Measurements from ENCODE around the gene FCHO2. TPM values are rescaled to one million over a fixed set of nuclear protein-coding genes. Genes with fewer than 3 reads are reported as not detected.

FCHO2 gene
- total RNA-seq, 3 donors from 2014 or later, result 49.5 to 57.6 (median 56.7) TPM

DNA sequence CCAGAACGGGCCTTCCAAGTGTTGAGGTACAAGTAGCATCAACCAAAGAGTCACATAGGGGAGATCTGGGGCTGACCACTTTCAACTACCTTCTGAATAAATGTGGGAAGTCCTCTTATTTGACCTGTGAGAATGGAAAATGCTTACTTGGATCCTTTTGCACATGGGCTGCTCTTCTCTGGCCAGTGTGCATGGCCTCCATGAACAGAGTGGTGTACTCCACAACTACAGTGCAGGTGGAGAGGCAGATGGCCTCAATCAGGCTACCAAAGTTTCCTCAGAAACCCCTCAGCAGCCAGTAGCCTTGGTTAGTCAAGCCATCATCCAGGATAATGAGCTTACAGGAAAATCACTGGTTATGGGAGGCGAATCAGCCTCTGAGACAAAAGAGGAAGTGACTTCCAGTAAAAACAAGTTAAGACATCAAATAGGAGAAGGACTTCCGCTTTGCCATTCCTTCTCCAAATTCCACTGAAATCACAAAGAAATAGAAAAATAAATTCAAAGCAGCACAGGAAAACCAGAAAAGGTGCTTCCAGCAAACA lies 18.3 kb upstream of the FCHO2 start:
- peaks cover 7% of the 10 kb centered on the region for H3K4me1 ChIP-seq (ENCODE audit: low read depth)
- no peak overlapping the region for H3K4me3 ChIP-seq
- H3K9me3 ChIP-seq, result no peaks in the 10 kb centered on the region
- TF ChIP-seq, protein P1, sequence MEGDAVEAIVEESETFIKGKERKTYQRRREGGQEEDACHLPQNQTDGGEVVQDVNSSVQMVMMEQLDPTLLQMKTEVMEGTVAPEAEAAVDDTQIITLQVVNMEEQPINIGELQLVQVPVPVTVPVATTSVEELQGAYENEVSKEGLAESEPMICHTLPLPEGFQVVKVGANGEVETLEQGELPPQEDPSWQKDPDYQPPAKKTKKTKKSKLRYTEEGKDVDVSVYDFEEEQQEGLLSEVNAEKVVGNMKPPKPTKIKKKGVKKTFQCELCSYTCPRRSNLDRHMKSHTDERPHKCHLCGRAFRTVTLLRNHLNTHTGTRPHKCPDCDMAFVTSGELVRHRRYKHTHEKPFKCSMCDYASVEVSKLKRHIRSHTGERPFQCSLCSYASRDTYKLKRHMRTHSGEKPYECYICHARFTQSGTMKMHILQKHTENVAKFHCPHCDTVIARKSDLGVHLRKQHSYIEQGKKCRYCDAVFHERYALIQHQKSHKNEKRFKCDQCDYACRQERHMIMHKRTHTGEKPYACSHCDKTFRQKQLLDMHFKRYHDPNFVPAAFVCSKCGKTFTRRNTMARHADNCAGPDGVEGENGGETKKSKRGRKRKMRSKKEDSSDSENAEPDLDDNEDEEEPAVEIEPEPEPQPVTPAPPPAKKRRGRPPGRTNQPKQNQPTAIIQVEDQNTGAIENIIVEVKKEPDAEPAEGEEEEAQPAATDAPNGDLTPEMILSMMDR (IDR thresholded peaks at IDR 0.05), result no peak
- intact Hi-C loops (cut with DNase I, micrococcal nuclease), result no loop called here
- ATAC-seq (peak; percentile 59), DNase-seq (no peak)
- H3K36me3 ChIP-seq (ENCODE audit: low read depth), result no peaks in the 10 kb centered on the region

DNA sequence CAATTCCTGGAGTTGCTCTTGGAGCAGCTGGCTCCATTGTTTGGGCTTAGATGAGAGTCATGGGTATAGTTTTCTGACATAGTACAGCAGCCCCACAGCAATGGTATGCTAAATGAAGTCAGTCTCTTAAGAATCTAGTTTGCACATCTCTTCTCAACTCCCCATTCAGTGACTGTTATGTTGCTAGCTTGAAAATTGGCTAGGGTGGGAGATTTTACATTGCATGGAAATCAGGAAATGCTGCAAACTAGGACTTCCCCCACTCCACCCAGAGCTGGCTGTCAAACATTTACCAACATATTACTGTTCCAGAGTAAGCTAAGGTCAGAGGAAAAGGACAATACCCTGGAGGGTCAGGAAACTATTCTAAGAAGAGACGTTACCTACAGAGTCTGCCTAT lies 17.6 kb upstream of the FCHO2 start:
- ATAC-seq (peak; percentile 89), DNase-seq (peak in 1 of 3 donors; percentile 38)
- TF ChIP-seq, protein P1 (IDR thresholded peaks at IDR 0.05), result no peak
- Histone ChIP-seq H3K4me1 (ENCODE audit: low read depth) (peaks cover 7% of the 10 kb centered on the region), H3K36me3 (ENCODE audit: low read depth) (no peaks in the 10 kb centered on the region), H3K4me3 (no peak overlapping the region), H3K9me3 (no peaks in the 10 kb centered on the region)
- intact Hi-C loops (cut with DNase I, micrococcal nuclease), result no loop called here

DNA sequence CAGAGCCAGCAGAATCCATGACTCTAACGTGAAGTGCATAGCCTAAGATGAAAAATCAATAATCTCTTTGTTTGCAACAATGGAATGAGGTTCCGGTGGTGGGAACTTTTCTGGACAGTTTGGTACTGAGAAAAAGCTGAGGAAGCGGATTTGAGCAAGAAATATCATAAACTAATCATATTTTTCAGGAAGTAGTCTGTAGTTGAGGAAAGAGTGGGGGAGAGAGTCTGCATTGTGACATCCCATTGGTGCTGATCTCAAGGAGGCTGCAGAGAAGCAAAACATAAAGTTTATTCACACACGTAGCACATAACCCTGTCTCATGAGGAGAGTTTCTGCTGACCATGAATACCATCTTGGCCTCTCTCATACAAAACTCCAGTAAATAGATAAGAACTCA lies 15.8 kb upstream of the FCHO2 start:
- peak; percentile 14 for ATAC-seq
- H3K36me3 ChIP-seq (ENCODE audit: low read depth), result no peaks in the 10 kb centered on the region

DNA sequence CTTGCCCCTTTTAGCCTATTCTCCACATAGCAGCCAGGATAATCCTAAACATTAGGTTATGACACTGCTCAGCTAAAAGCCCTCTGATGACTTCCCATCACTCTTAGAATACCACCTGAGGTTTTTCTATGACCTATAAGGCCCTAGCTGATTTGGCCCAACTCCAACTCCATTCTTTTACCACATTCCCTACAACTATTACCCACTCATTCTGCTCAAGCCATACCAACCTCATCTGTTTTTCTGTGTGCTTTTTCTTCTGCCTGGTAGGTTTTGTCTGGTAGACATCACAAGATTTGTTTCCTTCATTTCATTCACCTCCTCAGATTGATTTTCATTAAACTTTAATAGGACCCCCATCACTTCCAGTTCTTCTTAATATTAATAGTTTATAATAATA lies 12.5 kb upstream of the FCHO2 start:
- Histone ChIP-seq H3K4me1 (ENCODE audit: low read depth) (peaks cover 2% of the 10 kb centered on the region), H3K9me3 (no peaks in the 10 kb centered on the region), H3K36me3 (ENCODE audit: low read depth) (no peaks in the 10 kb centered on the region), H3K4me3 (no peak overlapping the region)
- no peak for ATAC-seq
- intact Hi-C loops (cut with DNase I, micrococcal nuclease), result no loop called here
- TF ChIP-seq, protein P1 (IDR thresholded peaks at IDR 0.05), result no peak
- DNase-seq, result no peak

More for the DNA sequence above, 15.8 kb upstream of the FCHO2 start:
- DNase-seq, result no peak
- Histone ChIP-seq H3K4me1 (ENCODE audit: low read depth) (peaks cover 7% of the 10 kb centered on the region), H3K4me3 (no peak overlapping the region), H3K9me3 (no peaks in the 10 kb centered on the region)
- TF ChIP-seq, protein P1 (IDR thresholded peaks at IDR 0.05), result no peak
- intact Hi-C loops (cut with DNase I, micrococcal nuclease), result no loop called here

DNA sequence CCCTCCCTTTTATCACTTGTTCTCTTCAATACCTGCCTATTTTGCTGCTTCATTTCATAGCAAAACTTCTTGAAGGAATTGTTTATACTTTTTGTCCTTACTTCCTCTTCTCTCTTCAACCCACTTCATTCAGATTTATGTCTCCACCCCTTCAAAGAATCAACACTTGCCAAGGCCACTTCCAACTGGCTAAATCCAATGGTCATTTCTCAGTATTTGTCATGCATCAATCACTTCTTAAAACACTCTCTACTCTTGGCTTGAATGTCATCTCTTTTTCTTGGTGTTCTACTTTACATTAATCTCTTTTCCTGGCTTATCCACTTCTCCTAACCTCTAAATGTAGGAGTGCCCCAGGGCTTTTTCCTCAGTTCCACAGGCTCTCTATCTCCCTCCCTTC lies 8.3 kb upstream of the FCHO2 start:
- ATAC-seq, result no peak
- TF ChIP-seq, protein P1 (IDR thresholded peaks at IDR 0.05), result no peak
- no peaks in the 10 kb centered on the region for H3K9me3 ChIP-seq
- no peak for DNase-seq
- intact Hi-C loops (cut with DNase I, micrococcal nuclease), result no loop called here
- no peaks in the 10 kb centered on the region for H3K36me3 ChIP-seq (ENCODE audit: low read depth)
- no peak overlapping the region for H3K4me3 ChIP-seq
- H3K4me1 ChIP-seq (ENCODE audit: low read depth), result peaks cover 8% of the 10 kb centered on the region

DNA sequence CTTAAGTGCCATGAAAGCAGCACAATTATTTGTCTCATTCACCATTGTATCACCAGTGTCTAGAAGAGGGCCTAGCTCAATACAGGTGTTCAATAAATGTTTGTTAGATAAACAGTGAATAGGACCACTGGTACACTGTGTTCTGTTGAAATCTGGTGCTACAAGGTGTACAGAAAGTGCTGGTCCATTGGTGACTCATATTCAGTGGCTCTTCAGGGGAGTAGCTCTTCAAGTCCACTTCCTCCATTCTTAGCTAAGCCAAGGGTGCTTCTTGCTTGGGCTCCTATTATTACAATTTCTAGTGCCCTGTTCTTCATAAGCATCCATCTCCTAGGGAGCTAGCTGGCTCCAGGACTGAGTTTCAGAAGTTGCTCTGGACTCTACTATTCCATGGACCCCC lies 6.4 kb upstream of the FCHO2 start:
- intact Hi-C loops (cut with DNase I, micrococcal nuclease), result no loop called here
- Histone ChIP-seq H3K4me1 (ENCODE audit: low read depth) (peaks cover 8% of the 10 kb centered on the region), H3K36me3 (ENCODE audit: low read depth) (no peaks in the 10 kb centered on the region), H3K9me3 (no peaks in the 10 kb centered on the region), H3K4me3 (no peak overlapping the region)
- no peak for DNase-seq
- TF ChIP-seq, protein P1 (IDR thresholded peaks at IDR 0.05), result no peak
- ATAC-seq, result peak; percentile 56

Measured in mucosa of descending colon (tissue), 3 donors.